ENCODE data around the gene PLXDC1. TPM values are rescaled to one million over a fixed set of nuclear protein-coding genes. Genes with fewer than 3 reads are reported as not detected.

PLXDC1 gene
- total RNA-seq, 1 experiment from 2014 or later, result not detected

DNA sequence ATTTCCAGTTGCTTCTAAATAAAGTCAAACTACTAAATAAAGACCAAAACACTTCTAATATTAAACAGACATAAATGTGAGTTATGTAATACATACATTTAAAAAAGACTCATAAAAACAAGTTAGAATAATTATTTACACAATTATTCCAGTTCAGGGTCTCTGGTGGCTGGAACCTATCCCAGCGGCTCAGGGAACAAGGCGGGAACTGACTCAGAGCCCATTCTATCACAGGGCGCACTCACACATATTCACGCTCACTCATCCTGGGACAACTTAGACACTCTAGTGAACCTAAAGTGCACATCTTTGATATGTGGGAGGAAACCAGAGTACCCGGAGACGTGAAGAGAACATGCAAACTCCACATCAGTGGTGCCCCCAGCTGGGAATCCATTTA lies 25.0 kb downstream of the PLXDC1 start:
- Histone ChIP-seq H3K4me1 (ENCODE audit: control insufficient read depth, insufficient read depth, low read length) (no peaks in the 10 kb centered on the region), H3K27ac (ENCODE audit: low read length) (no peak overlapping the region), H3K4me3 (ENCODE audit: low read depth in 2 of 2, low read length in 2 of 2) (no peak overlapping the region), H3K9me3 (ENCODE audit: control insufficient read depth, insufficient read depth, low read depth, low read length) (no peaks in the 10 kb centered on the region), H3K36me3 (ENCODE audit: control insufficient read depth, insufficient read depth, low read length) (no peaks in the 10 kb centered on the region), H3K27me3 (ENCODE audit: control insufficient read depth, insufficient read depth, low read length) (no peaks in the 10 kb centered on the region)
- in situ Hi-C loops (cut with HindIII; ENCODE audit: low pct_unique_long_range_greater_than_20kb, low sequenced_read_pairs), result no loop called here
- DNase-seq (ENCODE audit: low read depth, low spot score), result no peak
- POLR2A ChIA-PET, result no interaction called here
- intact Hi-C loops (cut with micrococcal nuclease; ENCODE audit: unreplicated experiment), result no loop called here
- TF ChIP-seq SIN3A (IDR thresholded peaks at IDR 0.05; ENCODE audit: borderline replicate concordance, insufficient read depth, low read depth, low read length) (no peak), CTCF (IDR thresholded peaks at IDR 0.05) (no peak)
- TF ChIP-seq, protein P1, sequence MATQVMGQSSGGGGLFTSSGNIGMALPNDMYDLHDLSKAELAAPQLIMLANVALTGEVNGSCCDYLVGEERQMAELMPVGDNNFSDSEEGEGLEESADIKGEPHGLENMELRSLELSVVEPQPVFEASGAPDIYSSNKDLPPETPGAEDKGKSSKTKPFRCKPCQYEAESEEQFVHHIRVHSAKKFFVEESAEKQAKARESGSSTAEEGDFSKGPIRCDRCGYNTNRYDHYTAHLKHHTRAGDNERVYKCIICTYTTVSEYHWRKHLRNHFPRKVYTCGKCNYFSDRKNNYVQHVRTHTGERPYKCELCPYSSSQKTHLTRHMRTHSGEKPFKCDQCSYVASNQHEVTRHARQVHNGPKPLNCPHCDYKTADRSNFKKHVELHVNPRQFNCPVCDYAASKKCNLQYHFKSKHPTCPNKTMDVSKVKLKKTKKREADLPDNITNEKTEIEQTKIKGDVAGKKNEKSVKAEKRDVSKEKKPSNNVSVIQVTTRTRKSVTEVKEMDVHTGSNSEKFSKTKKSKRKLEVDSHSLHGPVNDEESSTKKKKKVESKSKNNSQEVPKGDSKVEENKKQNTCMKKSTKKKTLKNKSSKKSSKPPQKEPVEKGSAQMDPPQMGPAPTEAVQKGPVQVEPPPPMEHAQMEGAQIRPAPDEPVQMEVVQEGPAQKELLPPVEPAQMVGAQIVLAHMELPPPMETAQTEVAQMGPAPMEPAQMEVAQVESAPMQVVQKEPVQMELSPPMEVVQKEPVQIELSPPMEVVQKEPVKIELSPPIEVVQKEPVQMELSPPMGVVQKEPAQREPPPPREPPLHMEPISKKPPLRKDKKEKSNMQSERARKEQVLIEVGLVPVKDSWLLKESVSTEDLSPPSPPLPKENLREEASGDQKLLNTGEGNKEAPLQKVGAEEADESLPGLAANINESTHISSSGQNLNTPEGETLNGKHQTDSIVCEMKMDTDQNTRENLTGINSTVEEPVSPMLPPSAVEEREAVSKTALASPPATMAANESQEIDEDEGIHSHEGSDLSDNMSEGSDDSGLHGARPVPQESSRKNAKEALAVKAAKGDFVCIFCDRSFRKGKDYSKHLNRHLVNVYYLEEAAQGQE (IDR thresholded peaks at IDR 0.05; ENCODE audit: insufficient read depth in 1 of 2, low read depth in 2 of 2, low read length in 1 of 2), result no peak
- CTCF ChIA-PET, result no interaction called here
- ATAC-seq, result no peak
- BruUV-seq (replicated peaks), result no TSS peak

GRCh38 chr17:39125143-39125875 lies 26.1 kb downstream of the PLXDC1 start:
- no peak overlapping the region for H3K4me3 ChIP-seq (ENCODE audit: low read depth in 2 of 2, low read length in 2 of 2)
- no peak overlapping the region for H3K27ac ChIP-seq (ENCODE audit: low read length)
- CTCF ChIA-PET, result no interaction called here
- no peaks in the 10 kb centered on the region for H3K27me3 ChIP-seq (ENCODE audit: control insufficient read depth, insufficient read depth, low read length)
- ATAC-seq (no peak), DNase-seq (ENCODE audit: low read depth, low spot score) (no peak)
- H3K36me3 ChIP-seq (ENCODE audit: control insufficient read depth, insufficient read depth, low read length), result no peaks in the 10 kb centered on the region
- POLR2A ChIA-PET, result no interaction called here
- BruUV-seq (replicated peaks), result no TSS peak
- no peaks in the 10 kb centered on the region for H3K4me1 ChIP-seq (ENCODE audit: control insufficient read depth, insufficient read depth, low read length)
- intact Hi-C loops (cut with micrococcal nuclease; ENCODE audit: unreplicated experiment), result no loop called here
- H3K9me3 ChIP-seq (ENCODE audit: control insufficient read depth, insufficient read depth, low read depth, low read length), result no peaks in the 10 kb centered on the region
- TF ChIP-seq CTCF (IDR thresholded peaks at IDR 0.05) (no peak), TCF7L2 (IDR thresholded peaks at IDR 0.05; ENCODE audit: low read depth, low read length) (no peak), POLR2AphosphoS5 (IDR thresholded peaks at IDR 0.05; ENCODE audit: low read depth, low read length) (no peak), SIN3A (IDR thresholded peaks at IDR 0.05; ENCODE audit: borderline replicate concordance, insufficient read depth, low read depth, low read length) (no peak)
- TF ChIP-seq, protein P1 (IDR thresholded peaks at IDR 0.05; ENCODE audit: insufficient read depth in 1 of 2, low read depth in 2 of 2, low read length in 1 of 2), result no peak
- in situ Hi-C loops (cut with HindIII; ENCODE audit: low pct_unique_long_range_greater_than_20kb, low sequenced_read_pairs), result no loop called here

Data from Panc1 (cell line).